Cardiac septum (tissue), 1 donor: ENCODE measurements around the gene TMEM130. TPM values are rescaled to one million over a fixed set of nuclear protein-coding genes. Genes with fewer than 3 reads are reported as not detected.
A peak's percentile ranks its signal among the peaks of the same experiment; 100 is the strongest.
"Not testable (repeated sequence)": the region's sequence is repeated elsewhere in the genome, so short reads cannot be mapped to it uniquely, and the experiment has no call there.

Experiments used
- DNase-seq: peaks from one replicate; pipeline ENCODE4 v3.0.0-alpha.2; 2020; ENCODE audit warnings: low spot score
- intact Hi-C: fragments of 100-400 bp; cut with DNase I; formaldehyde crosslinking; loops from one replicate; pipeline ENCODE4 v1.14.0; 2022
- total RNA-seq: library from RNA; stranded (reverse); fragmentation: NEBNext Ultra II Directional; extraction: Animal tissue kit (Norgen Biotek cat#: 25700); gene quantifications from one replicate; pipeline ENCODE4 v1.2.1, GENCODE V29; 2021
- donor health status: DM: no; HTN: no; CAD: no.

The TMEM130 gene
- total RNA-seq, 1 donor from 2014 or later = 0.30 TPM

GRCh38 chr7:98878365-98879197, 8.8 kb upstream of the TMEM130 start, which contains the start of gene TRRAP:
TSS of gene TRRAP (plus strand) at chr7:98878532. CDS start at chr7:98881151, 2,619 bp downstream.
- intact Hi-C loops = no loop called here
- DNase-seq = peak; percentile 88

DNA sequence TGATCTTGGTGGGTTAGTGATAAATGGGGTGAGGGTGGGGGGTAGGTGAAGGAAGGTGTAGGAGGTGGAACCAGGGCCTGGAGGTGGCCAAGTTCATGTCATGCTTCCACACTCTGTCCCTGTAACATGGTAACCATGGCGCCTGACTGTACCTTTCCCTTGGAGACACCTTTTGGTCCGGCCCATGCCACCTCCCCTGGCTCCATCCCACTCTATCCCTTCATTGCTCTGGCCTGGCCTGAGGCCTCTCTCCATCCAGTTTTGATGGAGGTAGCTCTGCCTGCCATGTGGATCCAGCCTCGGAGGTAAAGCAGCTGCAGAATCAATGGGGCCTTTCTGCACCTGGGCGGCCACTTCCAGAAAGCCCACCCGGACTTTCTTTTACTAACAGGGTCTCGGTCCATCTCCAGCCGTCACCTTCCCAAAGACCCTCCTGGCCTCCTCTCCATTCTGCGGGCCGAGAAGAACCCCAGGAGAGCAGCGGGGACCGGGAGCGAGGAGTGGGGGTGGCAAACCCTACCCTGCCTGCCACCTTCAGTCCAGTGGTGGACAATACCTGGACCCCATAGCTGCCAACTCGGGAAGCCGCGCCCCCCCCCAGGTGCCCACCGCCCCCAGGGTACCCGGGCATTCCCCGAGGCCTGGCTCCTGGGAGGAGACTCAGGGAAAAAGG, 8.0 kb upstream of the TMEM130 start:
- DNase-seq = no peak
- intact Hi-C loops = no loop called here

DNA sequence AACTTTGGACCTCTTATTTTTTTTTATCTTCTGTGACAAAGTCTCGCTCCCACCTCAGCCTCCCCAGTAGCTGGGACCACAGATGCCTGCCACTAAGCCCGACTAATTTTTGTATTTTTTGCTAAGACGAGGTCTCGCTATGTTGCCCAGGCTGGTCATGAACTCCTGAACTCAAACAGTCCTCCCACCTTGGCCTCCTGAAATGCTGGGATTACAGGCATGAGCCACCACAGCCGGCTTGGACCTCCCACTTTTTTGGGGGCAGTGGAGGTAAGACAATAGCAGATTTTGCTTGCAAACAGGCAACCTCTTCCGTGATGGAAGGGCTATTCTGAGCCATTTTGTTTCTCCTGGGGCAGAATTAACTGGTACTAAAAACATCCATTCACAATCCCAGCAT, 7.3 kb upstream of the TMEM130 start:
- no peak for DNase-seq
- intact Hi-C loops = no loop called here

- intact Hi-C loops = no loop called here
- no peak for DNase-seq
These were observed 5.7 kb upstream of the TMEM130 start for GRCh38 chr7:98875501-98875900.

GRCh38 chr7:98874942-98875341, 5.1 kb upstream of the TMEM130 start:
- intact Hi-C loops = no loop called here
- DNase-seq = no peak

GRCh38 chr7:98873610-98874009, 3.8 kb upstream of the TMEM130 start:
- DNase-seq, intact Hi-C loops: not testable (repeated sequence)

GRCh38 chr7:98872328-98872924, 2.6 kb upstream of the TMEM130 start:
- DNase-seq = no peak
- intact Hi-C loops = no loop called here

DNA sequence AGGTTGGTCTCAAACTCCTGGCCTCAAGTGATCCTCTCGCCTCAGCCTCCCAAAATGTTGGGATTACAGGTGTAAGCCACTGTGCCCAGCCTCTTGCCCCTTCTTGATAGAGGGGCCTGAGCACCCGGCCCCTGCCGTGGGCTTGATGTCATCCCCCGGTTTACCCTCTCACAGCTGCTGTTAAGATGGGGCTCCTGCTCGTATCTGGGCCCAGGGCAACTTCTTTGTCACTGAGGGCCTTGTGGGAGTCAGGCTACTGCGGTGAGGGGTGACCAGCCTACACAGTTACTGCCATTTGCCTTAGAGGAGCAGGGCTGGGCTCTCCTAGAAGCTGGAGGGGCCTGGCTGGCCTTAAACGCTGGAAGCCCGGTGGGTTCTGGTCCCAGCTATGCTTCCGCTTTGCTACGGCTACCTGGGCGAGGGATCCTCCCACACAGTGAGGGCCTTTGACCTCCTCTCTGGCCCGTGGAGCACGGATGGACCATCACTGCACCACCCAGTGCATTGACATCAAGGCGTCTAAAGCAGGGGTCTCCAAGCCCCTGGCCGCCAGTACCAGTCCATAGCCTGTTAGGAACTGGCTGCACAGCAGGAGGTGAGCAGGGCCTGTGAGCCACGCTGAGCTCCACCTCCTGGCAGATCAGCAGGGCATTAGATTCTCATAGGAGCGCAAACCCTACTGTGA, 1.1 kb upstream of the TMEM130 start:
- DNase-seq = peak; percentile 71
- intact Hi-C loops = no loop called here

DNA sequence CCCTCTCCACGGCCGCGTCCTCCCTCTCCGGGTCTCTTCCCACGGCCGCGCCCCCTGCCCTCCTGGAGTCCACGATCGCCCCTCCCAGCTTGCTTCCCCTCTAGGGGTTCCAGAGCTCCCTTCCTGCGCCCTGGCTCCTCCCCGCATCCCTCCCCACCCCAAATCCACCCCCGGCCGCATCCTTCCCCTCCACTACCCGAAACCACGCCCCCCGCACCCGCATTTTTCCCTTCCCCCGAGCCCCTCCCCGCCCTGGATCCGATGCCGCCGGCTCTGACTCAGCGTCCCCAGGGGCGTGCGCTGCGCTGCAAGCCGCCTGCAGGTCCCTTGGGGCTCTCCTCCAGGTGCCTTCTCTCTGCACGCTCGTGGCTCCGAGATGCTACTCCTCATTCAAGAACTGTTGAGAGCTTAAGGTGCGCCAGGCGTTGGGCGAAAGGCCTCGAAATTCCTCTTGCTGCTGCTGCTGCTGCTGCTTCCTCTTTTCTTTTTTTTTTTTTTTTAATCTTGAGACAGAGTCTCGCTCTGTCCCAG, 372 bp upstream of the TMEM130 start:
- no peak for DNase-seq
- intact Hi-C loops = no loop called here

DNA sequence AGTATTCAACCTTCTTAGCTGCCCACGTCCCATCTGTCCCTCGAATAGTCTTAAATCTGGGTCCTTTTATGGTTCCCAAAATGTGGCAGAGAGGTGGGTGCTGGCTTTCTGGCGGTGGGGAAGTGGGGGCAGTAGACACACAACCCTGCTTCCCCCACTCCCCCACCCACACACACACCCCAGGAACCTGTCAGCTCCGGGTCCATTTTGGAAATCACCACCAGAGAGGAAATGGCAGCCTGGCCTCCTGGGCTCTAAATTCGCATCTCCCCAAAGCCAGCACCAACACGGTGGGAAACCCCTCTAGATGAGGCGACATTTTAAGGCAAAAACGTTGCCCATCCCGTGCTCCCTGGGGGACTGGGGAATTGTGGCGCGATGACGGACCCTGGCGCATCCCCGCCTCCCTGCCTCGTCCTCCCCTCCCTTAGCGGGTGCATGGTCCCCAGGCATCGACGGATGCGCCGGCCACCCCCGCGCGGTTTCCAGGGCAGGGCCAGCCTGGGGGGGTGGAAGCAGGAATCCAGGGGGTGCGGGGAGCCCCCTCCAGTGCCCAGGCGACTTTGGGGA, 702 bp downstream of the TMEM130 start:
- intact Hi-C loops = no loop called here
- no peak for DNase-seq

DNA sequence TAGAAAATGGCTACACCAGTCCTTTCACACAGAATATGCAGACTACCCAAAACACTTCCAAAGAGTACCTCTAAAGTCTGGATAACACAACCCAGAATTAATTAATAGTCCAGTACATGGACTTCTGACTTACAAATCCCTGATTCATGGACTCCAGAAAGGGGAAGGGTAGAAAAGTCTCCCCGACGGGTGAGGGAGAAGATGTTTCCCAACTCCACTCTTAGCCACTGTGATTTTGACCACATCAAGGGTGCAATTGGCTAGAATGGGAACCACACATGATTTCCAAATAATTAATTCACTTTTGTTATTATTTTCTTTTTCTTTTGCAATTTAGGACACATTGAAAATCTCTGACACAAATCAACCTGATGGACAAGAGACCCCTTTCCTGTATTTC, 1.4 kb downstream of the TMEM130 start:
- no peak for DNase-seq
- intact Hi-C loops = no loop called here

DNA sequence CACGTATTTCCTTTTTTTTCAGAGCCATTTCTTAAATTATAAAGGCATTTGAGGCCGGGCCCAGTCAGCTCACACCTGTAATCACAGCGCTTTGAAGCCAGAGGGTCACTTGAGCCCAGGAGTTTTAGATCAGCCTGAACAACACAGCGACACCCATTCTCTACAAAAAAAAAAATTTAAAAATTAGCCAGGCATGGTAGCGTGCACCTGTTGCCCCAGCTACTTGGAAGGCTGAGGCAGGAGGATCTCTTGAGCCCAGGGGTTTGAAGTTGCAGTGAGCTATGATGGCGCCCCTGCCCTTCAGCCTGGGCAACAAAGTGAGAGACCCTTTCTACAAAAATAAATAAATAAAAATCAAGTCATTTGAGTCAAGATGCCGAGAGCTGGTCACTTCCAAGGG, 3.0 kb downstream of the TMEM130 start:
- DNase-seq = no peak
- intact Hi-C loops = no loop called here

- DNase-seq = no peak
- intact Hi-C loops = no loop called here
These were observed 3.5 kb downstream of the TMEM130 start for GRCh38 chr7:98866351-98866750.

GRCh38 chr7:98864731-98865453, 4.9 kb downstream of the TMEM130 start:
- DNase-seq = no peak
- intact Hi-C loops = no loop called here

DNA sequence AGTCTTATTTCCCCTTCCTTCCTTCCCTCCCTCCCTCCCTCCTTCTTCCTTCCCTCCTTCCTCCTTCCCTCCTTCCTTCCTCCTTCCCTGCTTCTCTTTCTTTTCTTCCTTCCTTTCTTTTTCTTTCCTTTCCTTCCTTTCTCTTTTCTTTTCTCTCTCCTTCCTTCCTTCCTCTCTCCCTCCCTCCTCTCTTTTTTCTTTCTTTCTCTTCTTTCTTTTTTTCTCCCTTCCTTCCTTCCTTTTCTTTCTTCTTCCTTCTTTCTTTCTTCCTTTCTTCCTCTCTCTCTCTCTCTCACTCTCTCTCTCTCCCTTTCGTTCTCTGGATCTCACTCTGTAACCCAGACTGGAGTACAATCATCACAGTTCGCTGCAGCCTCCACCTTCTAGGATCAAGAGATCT, 6.2 kb downstream of the TMEM130 start:
- intact Hi-C loops = no loop called here

GRCh38 chr7:98862716-98863420, 6.9 kb downstream of the TMEM130 start:
- intact Hi-C loops = no loop called here
- no peak for DNase-seq

More for the DNA sequence above, 6.2 kb downstream of the TMEM130 start:
- DNase-seq = no peak

- intact Hi-C loops = no loop called here
- DNase-seq = no peak
These were observed 7.6 kb downstream of the TMEM130 start for GRCh38 chr7:98862203-98862602.

DNA sequence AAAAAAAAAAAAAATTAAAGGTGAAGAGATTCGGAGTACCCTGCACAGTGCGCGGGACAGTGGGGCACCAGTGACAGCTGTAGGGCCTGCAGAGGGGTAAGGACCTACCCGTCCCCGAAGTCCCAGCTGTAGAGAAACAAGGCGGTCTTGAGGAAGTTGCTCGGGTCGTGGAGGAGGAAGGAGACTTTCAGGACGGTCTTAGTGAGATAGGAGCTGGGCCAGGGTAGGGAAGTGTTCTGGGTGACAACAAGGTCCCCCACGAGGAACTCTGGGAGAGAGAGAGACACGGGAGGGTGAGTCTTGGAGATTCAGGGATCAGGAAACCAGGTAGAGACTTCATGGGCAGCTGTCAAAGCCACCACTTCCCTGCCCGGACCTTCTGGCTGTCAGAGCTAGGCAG, 9.7 kb downstream of the TMEM130 start:
- intact Hi-C loops = no loop called here
- no peak for DNase-seq
